H1 (cell line): ENCODE results near the gene METTL21C. TPM values are rescaled to one million over a fixed set of nuclear protein-coding genes. Genes with fewer than 3 reads are reported as not detected.

Experiments
- CTCF ChIP-seq, 3 experiments: IDR thresholded peaks; 1 replicate in 2 of 3; 2 replicates in 1 of 3; pipeline versions ENCODE4 v1.5.1 to v1.6.1; 2011; ENCODE audit warnings: low read length in 3 of 3, mild to moderate bottlenecking in 3 of 3, inconsistent platforms in 2 of 3, low read depth in 1 of 3, moderate library complexity in 1 of 3; ENCODE audit not compliant: insufficient read depth in 1 of 3; ENCODE audit errors: control extremely low read depth in 1 of 3
- EP300 ChIP-seq, 2 experiments: IDR thresholded peaks; 1 replicate in 1 of 2; 2 replicates in 1 of 2; pipeline ENCODE4 v1.6.1; 2011 to 2012; ENCODE audit warnings: low read depth in 2 of 2, low read length in 2 of 2, mild to moderate bottlenecking in 2 of 2, borderline replicate concordance in 1 of 2, inconsistent platforms in 1 of 2, moderate library complexity in 1 of 2
- KDM4A ChIP-seq: IDR thresholded peaks from one replicate; pipeline ENCODE4 v1.7.1; 2012; ENCODE audit warnings: low read depth, mild to moderate bottlenecking, moderate library complexity, low read length, inconsistent platforms; ENCODE audit not compliant: severe bottlenecking
- POLR2AphosphoS5 ChIP-seq: IDR thresholded peaks from 2 replicates; pipeline ENCODE4 v1.6.1; 2011; ENCODE audit warnings: low read depth, low read length
- SIX5 ChIP-seq: IDR thresholded peaks from 2 replicates; pipeline ENCODE4 v1.6.1; 2011; ENCODE audit warnings: mild to moderate bottlenecking, low read depth, low read length
- polyA plus RNA-seq, 7 experiments: library from polyadenylated mRNA; depleted of rRNA in 3 of 7; stranded (reverse) in 5 of 7; unstranded in 2 of 7; fragments of >200 nt in 5 of 7; fragments of 200-250 nt in 2 of 7; gene quantifications; 1 replicate in 5 of 7; 2 replicates in 1 of 7; 4 replicates in 1 of 7; pipeline versions ENCODE4 v1.2.1 to v1.2.3, GENCODE V29; 2011 to 2013; ENCODE audit warnings: missing spikeins in 2 of 7, mixed read lengths in 2 of 7
- total RNA-seq: library from RNA; stranded (reverse); fragmentation: NEBNext Ultra II Directional; extraction: Animal tissue kit (Norgen Biotek cat#: 25700); gene quantifications from 2 replicates; pipeline ENCODE4 v1.2.1, GENCODE V29; 2021

METTL21C gene
- total and polyA plus RNA-seq, 2 of the 8 experiments (the other 6 are each of a cell fraction or from before 2014, with no cell fraction given), result not detected

GRCh38 chr13:102648046-102648445 lies 46.8 kb downstream of the METTL21C start (continued):
- TF ChIP-seq SIX5, result no peak
- TF ChIP-seq POLR2AphosphoS5, result no peak
- no peak for TF ChIP-seq CTCF (IDR thresholded peaks at IDR 0.05; ENCODE audit: control extremely low read depth in 1 of 3, insufficient read depth in 1 of 3, low read depth in 1 of 3, low read length in 3 of 3)
- TF ChIP-seq KDM4A, result no peak
- no peak for TF ChIP-seq EP300 (IDR thresholded peaks at IDR 0.05; ENCODE audit: borderline replicate concordance in 1 of 2, low read depth in 2 of 2, low read length in 2 of 2)
